HG03571 (cell line): ENCODE data around the gene CAMTA1.

Source experiments
- ATAC-seq: cut with Tn5 transposase; IDR thresholded peaks from one replicate; pipeline ENCODE4 v1.9.1; 2021; ENCODE audit not compliant: unreplicated experiment

Gene CAMTA1

DNA sequence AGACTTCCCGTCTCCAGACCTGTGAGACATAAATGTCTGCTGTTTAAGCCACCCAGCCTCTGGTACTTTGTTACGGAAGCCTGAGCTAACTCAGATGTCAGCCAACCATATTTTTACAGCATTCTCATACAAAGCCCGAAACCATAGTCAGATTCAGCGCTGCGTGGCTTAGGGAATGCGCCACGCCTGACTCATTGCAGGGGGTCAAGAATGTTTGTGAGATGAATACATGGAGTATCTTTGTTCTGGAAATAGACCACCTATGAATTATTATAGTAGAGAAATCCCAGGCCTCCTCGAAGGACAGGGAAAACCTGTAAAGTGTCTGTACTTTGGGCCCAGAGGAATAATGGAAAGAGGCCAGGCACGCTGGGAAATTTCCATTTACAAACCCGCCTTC is 434.8 kb downstream of the CAMTA1 start:
- no peak for ATAC-seq

DNA sequence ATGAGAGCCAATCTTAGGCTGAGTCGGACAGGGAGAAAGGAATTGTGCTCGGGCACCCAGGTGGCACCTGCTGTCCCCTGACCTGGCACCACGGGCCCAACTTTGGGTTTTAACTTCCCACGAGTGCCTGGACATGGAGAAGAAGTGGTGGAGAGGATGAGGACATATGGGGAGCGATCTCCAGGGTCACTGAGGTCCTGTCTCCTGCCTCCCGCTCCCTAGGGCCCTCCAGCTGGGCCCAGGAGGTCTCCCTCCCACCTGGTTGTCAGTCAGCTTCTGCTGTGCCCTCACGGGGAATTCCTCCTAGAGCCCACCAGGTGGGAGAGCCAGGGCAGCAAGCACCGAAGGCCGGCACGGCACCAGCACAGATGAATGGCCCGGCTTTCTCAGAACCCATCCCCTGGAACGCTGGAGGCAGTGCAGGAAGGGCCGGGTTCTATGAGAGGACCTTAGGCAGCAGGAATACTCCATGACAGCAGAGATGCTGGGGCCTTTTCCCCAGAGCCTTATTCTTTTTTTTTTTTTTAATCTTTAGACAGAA is 435.5 kb downstream of the CAMTA1 start:
- no peak for ATAC-seq

DNA sequence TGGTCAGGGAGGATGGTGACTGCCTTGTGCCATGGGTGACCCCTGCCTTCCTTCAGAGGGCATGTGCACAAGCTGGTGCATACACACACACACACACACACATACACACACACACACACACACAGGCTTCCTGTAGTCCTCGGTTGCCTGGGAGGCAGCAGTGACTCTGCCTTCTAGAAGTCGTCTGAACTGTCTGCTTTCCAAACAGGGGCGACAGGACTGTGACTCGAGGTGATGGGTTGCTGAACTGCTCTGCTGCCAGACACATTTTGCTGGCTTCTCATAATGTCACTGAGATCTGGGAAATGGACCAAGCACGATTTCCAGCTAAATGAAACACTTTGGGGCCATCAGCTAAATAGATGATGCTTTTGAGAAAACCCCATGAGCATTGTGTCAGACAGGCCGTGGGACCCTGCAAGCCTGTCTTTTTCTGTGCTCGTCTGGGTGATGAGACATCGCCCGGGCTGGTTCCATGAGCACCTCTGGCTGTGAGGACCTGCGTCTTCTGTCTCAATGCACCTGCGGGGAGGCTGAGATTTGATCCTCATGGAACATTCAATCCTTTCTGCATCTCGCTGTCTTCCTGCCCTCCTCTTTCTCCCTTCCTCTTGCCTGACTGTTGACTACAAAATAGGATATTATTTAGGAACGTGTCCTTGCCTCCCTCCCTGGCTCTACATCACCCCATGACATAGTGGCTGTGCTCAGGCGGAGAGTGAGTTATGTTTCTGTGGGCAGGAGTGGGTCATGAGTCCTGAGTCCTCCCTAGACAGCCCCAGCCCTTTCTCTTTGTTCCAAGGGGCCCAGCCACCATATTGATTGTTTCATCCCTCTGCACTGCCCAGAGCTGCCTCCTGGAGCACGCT is 436.8 kb downstream of the CAMTA1 start:
- no peak for ATAC-seq

DNA sequence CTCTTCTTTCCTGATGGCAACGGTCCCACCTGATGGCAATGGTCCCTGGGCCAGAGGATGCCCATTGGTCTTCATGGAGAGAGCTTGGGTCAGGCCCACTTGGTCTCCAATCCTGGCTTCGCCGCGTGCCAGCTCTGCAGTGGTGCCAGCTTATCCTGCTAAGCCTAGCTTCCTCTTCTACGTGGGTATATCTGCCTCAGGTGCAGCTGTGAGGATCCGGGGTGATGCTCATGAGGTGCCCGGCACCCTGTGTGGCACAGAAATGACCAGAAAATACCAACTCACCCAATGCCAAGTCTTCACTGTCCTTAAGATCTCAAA is 437.4 kb downstream of the CAMTA1 start:
- no peak for ATAC-seq

DNA sequence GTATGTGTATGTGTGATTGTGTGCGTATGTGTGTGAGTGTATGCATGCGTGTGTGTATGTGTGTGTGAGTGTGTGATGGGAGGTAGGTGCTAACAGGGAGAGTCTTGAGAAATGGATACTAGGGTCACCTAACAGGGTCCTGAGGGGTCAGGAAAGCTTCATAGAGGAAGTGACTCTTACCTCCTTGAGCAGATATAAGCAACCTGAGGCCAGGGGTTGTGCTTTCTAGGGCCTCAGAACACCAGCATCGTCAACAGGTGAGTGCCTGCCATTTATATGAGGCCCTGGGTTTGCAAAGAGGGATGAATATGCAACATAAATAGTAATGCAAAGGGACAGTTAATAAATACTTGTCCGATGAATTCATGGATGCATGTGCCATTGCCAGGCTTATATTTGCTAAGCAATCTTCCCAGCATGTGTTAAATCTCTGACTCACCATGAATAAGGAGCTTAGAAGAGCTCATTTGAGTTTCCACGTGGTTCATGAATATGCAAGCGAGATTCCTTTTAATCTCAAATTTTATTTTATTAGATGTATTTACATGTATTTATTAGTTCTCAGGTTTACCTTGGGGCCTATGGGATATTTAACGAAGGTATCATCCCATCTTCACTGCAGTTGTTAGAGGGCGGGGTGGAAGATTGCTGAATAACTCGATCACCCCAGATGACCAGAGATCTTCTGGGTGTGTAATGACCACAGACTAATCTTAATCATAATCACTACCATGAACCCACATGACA is 438.3 kb downstream of the CAMTA1 start:
- ATAC-seq = no peak

DNA sequence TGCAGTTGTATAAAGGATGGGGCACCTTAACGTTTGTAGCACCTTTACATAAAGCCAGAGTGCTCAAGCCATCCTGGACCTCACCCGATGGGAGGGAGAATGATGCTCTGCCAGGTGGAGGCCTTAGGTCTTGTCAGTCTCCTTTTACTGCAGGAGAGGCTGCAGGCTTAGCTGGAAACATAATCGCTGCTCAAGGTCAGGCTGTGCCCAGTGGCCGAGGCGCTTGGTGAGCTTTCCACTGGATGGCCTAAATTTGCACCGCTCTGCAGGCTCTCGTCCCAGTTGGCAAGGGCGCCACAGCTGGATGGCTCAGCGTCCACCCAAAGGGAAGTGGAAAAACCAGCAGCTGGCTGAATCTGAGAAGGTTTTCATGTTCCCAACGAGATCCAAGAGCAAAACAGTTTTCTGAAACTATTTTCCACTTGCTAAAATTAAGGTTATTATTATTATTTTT is 438.9 kb downstream of the CAMTA1 start:
- ATAC-seq = no peak

DNA sequence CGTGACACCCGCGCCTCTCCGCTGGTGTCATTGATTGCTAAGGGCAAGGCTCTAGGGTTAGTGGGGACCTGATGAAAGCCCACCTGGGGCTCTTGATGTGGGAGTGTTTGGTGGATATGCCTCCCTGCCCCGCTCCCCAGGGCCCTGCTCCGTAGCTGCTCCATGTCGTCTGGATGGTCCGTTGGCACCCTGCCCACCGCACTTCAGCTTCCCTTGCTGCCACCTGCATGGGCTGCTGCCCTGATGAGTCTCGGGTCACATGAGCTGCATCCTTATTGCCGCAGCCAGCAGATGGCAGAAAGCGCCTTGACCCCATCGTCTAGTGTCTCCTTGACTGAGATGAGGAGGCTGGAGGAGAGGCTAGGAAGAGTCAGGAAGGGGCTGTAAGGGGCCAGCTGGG is 439.4 kb downstream of the CAMTA1 start:
- ATAC-seq = no peak

DNA sequence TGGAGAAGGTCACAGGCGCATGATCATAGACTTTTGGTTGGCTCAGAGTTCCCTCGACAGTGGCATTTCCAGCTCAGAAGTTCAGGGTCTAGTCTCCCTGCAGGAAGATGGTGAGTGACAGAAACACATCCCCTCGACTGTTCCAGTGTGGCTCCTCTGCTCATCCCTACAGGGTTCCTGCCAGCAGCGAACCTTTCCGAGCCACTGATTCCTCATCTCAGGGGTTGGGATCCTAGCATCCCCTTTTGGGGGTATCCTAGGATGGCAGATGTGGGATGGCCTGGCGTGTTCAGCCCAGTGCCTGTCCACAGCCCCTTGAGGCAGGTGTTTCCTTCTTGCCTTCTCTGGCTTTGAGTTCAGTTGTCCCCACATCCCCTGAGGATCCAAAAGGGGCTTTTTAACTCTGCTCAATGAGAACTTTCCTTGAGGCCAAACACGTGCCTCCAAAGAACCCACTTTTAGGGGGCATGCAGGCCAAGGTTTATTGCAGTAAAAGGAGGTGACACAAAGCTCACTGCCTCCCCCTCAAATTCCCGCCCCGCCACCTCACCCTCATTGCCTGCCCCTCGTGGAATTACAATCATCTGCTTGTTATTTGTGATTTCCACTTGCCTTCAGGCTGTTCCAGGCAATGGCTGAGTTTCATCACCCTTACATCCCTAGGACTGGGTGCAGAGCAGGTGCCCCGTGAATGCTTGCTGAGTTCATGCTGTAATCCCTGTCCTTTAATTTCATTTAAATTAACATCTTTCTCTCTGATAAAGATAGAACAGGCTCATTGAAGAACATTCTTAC is 440.7 kb downstream of the CAMTA1 start:
- ATAC-seq = no peak

DNA sequence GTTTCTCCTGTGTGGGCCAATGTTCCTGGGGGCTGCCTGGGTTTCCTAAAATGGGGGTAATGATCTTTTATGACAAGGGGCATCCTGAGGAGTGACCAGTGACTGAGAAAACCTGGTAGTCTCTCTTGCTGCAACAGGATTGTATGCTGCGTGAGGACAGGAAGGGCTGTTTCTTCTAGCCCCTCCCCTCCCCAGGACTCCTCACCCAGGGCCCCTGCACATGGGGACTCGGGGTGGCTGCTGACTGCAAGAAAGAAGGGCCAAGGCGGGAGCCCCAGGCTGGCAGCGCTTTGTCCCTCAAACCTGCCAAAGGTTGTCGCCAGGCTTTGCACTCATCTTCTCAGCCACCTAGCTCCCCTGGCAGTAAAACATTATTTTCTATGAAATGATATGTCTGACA is 442.4 kb downstream of the CAMTA1 start:
- ATAC-seq = no peak

DNA sequence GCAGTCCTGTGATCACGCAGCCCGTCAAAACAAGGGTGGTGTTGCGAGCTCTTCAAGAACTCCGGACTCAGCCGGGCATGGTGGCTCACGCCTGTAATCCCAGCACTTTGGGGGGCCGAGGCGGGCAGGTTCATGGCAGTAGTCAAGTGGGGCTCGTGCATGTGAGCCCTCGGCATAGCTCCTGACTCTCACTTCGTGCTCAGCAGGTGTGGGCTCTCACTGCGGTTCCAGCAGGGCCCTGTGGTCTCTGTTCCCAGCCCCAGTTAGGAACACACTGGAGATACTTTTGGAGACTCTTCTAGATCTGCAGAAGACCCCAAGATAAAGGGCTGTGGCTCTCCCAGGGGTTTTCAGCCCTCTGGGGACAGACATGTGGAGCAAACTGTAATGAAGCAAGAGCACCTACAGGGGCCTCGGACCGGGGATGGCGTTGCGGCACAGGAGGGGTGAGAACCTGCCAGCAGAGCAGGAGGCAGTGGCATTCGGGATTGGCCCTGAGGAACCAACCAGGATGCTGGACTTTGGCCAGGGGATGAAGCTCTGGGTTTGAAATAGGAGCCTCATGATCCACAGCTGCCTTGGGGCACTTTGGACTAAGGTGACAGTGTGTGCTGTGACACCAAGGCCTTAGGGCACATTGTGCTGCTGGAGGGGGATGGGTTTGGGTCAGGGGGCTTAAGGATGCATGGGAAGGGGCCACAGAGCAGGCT is 443.2 kb downstream of the CAMTA1 start:
- ATAC-seq = no peak

DNA sequence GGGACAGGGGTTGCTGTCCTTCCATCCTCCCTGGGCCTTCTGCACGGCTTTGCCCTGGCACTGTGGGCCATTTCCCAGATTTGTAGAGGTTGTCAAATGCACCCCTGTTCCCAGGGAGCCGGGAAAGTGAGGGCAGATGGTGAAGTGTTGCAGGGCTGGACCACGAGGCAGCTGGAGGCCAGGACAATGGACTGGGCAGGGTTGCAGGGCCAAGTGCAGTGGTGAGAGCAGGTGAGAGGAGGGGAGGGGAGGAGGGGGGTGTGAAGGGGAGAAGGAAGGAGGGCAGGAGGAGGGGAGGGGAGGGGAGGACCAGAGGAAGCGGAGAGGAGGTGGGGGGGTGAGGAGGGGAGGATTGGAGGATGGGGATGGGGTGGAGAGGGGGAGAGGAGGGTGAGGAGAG is 443.9 kb downstream of the CAMTA1 start:
- ATAC-seq = no peak

DNA sequence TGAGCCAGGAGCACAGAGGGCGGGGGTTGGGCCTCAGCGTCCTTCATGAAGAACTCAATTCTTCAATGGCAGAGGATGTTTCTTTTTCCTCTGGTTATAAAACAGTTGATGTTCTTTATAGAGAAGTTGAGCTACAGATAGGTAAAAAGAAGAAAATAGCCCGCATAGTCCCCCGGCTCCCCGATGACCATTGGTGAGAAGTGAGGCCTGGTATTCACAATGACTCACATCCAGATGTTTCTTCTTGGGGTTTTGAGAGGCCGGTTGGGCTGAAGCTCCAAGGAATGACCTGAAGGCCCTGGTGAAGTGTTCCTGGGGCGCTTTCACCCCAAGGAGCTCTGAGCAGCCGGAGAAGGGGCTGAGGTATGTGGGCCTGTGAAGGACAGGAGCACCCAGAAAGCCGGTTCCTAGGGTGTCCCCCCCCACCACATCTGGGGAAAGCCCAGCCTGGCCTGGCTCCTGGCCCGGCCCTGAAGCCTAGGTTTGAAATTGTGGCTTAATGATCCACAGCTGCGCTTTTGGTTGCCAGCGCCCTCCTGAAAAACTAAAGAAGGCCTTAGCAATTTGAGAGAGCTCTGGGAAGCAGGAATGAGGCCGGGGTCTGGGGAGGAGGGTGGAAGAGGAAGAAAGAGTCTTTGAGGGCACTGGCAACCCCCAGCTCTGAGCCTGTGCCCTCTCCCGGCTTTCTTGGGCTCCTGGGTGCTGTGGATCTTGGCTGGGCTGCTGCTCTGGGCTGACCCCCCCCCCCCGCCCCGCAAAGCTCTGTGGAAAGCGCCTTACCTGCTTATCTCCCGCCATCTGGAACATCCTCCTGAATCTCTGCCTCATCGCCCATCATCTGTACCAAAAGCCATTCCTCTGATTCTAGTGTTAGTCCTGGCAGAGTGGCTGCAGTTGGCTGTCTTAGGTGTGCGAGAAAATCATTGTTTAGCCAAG is 444.7 kb downstream of the CAMTA1 start:
- no peak for ATAC-seq

DNA sequence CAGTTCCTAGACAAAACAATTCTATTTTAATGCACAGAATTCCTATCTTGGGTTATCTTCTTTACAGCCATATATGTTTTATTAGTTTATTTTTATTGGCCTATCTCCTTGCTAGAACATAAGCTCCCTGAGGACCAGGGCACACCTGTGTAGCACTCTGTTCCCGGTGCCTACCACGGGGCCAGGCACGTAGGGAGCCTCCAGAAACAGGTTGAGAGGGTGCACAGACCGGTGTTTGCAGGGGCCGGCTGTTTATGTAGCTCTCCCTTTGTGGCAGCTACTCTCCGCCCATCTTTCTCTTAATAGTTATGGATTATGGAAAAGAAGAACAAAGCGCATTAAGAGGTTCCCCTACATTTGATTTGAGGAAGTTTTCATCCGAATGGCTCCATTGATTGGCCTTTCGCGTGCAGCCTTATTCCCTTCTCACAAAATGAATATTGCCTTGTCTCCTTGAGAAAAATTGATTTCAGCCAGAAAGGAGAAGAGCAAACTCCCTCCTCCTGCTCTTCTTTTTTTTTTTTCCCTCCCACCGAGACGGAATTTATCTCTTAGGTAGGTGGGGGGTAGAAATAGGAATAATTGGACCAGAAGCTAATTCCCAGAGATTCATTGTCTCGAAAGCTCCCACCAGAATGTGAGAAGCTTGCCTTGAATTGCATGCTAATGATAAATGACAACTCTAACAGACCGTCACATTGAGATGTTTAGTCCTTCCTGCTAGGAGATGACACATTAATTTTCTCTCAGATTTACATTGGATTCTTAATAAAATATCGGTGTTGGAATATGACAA is 447.4 kb downstream of the CAMTA1 start:
- ATAC-seq = no peak

DNA sequence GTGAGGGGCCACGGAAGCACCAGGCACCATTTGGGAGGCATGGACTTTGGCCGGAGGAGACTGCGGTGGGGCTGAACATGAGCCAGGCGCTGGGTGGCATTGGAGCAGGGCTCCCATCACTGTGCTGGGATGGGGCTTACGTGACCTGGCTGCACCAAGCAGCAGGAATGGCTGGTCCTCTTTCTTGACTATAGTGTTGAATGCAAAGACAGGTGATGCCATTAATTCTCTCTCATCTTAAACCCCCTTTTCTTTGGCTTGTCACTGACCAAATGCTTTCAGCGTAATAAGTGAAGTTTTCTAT is 447.9 kb downstream of the CAMTA1 start:
- no peak for ATAC-seq

DNA sequence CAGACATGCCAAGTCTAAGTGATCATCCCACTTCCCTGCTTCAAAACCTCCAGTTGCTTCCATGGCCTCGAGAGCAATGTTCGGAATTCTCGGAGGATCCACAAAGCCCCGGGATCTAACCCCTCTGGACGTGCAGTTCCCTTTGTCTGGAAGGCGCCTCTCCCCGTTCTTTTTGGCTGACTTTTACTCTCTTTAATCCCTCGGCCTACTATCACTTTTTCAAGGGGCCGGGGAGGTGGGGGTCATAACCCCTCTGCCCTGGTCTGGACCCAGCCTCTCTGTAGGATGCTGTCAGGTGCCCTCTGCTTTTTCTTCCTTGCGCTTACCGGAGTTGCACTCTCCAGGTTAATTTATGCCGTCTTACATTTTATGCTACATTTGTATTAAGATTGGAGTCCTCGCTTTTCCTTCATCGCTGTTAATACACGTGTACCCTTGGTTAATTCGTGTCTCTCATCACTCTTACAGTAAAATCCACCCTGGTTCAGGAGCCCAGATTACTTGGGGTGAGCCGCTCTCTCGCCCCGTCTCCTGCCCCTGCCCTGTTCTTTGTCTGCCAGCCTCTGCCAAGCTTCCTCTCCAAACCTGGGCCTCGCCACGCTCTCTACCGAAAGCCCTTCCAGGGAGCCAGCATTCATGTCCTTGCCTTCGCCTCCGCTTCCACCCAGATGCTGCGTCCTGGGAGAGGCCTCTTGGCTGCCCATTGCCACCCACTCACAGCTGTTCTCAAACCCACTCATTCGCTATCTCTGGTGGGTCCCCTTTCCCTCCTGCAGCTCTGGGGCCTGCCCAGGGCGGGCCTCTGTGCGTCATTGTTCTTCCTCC is 448.6 kb downstream of the CAMTA1 start:
- ATAC-seq = no peak

DNA sequence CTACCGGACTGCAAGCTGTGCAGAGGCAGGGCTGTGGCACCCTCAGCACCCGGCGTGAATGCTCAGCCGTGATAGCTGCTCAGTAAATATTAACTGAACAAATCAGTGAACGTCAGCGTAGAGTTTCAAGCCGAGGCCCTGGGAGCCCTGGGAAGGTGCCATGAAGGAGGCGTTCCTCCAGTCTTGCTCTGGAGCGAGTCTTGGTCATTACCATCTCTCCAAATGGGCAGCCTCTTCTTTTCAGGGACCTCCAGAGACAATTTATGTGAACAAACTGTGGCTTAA is 449.2 kb downstream of the CAMTA1 start:
- ATAC-seq = no peak

DNA sequence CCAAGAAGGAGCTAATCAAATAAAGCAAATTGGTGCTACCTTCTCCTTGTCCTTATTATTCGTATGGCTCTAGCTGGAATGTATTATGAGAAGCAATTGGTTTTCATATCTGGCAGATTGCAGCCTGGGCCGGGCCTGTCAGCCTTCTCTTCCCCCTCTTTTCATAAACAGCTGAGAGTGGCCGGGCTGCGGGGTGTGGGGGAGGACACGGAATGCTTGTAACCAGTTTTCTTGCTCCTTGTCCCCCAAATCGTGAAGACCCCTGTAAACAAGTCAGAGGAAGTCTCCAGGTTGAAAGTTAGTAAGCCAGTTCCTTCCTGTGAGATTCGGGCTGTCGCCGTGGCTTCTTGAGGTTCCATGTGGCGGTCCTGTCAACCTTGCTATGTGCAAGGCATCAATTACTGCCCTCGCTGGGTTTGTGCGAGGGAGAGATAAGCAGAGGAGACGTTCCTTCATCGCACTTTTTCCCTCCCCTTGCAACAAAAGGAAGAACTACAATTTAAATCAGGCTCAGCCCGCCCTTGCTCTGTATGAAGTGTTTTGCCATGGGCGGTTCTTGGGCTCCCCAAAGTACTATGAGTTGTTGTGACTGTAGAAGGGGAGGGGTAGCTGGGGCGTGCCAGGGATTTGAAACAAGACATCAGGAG is 450.7 kb downstream of the CAMTA1 start:
- no peak for ATAC-seq
